Esophagus muscularis mucosa (tissue), 3 donors: Measurements from ENCODE around the gene DUXB.

Source experiments
- CTCF ChIP-seq, 3 experiments: fragments of 200-600 bp in 2 of 3; fragments of 450-650 bp in 1 of 3; sonication (generic) in 2 of 3; IDR thresholded peaks; one replicate each; pipeline ENCODE4 v1.5.1; 2017 to 2019; ENCODE audit warnings: antibody characterized with exemption in 3 of 3, mild to moderate bottlenecking in 2 of 3, moderate library complexity in 1 of 3
- POLR2A ChIP-seq: fragments of 450-650 bp; IDR thresholded peaks from one replicate; pipeline ENCODE4 v1.6.1; 2017; ENCODE audit warnings: antibody characterized with exemption, moderate library complexity, mild to moderate bottlenecking, low read depth
- POLR2AphosphoS5 ChIP-seq, 2 donors: sonication (generic); formaldehyde crosslinking; IDR thresholded peaks; one replicate each; pipeline ENCODE4 v1.6.1; 2017; ENCODE audit warnings: antibody characterized with exemption in 2 of 2

GRCh38 chr16:75676909-75677308 is 24.4 kb downstream of the DUXB start, which contains the start of gene CPHXL2:
- TF ChIP-seq POLR2A (no peak), CTCF (IDR thresholded peaks at IDR 0.05) (no peak), POLR2AphosphoS5 (IDR thresholded peaks at IDR 0.05) (no peak)
